Suprapubic skin (tissue), 3 donors: Measurements from ENCODE around the gene KRTAP29-1.

ENCODE experiments used
- CTCF ChIP-seq, 2 donors: fragments of 200-600 bp in 1 of 2; fragments of 450-650 bp in 1 of 2; sonication (generic) in 1 of 2; IDR thresholded peaks; one replicate each; pipeline ENCODE4 v1.5.1; 2016 to 2019; ENCODE audit warnings: antibody characterized with exemption in 2 of 2, mild to moderate bottlenecking in 1 of 2, moderate library complexity in 1 of 2
- POLR2A ChIP-seq, 2 donors: fragments of 450-650 bp; IDR thresholded peaks; one replicate each; pipeline ENCODE4 v1.6.1; 2017; ENCODE audit warnings: antibody characterized with exemption in 2 of 2, mild to moderate bottlenecking in 2 of 2, moderate library complexity in 2 of 2

- no peak for TF ChIP-seq CTCF (IDR thresholded peaks at IDR 0.05)
- TF ChIP-seq POLR2A (IDR thresholded peaks at IDR 0.05), result no peak
Measured at GRCh38 chr17:41301916-41302901, at the start of gene KRTAP29-1.
